Stimulated activated CD4-positive, alpha-beta T cell treated with anti-CD3 and anti-CD28 coated beads, TNF-alpha, amount 100 ng/mL, for 4 hours (primary cell): ENCODE data around the gene NDUFA13.

Experiments used
- DNase-seq, 3 experiments: peaks; one replicate each; pipeline ENCODE4 v3.0.0-alpha.2; 2020; ENCODE audit warnings: low read depth in 3 of 3

Gene NDUFA13

DNA sequence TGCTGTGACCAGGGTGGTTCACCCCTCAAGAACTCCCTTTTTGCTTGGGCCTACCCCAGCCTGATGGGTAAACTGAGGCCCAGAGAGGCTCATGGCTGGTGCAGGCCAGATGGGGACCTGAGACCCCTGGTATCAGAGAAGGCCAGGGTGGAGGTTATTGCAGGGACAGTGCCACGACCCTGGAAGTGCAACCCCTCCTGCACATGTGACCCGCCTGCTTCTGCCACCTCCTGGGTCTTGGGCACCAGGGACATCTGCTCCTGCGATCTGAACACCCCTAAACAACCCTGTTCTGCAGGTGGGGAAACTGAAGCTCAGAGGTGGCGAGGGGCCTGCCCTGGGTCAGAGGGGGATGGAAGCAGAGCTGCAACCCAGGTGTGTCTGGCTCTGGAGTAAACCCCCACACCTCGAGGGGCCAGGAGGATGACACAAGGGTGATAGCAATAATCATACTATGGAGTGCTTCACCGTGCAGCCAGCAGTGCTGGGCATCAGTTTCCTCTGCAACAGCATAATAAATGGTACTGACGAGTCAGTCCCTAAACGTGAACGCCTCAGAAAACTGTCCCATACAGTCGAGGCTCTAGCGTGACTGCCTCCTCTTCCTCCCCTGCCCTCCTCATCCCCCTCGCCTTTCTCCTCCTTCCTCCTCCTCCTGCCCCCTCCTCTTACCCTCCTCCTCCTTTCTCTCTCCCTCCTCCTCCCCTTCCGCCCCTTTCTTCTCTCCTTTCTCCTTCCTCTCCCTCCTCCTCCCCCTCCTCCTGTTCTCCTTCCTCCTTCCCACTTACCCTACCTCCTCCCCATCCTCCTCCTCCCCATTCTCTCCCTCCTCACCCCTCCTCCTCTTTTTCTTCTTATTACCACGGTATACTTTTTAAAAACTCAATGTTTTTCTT lies 17.0 kb downstream of the NDUFA13 start:
- no peak for DNase-seq

DNA sequence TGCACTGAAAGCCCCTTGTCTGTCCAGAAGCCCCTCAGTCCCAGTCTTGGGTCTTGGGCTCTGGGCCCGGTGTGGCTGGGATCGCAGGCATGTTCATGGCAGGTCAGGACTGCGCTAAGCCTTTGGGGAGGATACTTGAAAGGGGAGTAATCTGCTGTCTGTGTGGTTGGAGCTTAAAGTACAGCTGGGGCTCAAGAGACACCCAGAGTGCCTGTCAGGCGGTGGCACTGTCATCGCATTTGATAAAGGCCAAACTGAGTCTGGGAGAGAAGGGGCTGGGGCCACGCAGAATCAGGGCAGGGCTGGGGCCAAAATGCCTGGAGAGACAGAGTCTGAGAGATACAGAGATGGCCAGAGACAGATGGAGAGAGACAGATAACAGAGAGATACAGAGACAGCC lies 17.8 kb downstream of the NDUFA13 start:
- DNase-seq: no peak

- DNase-seq: no peak
These were observed 18.7 kb downstream of the NDUFA13 start for GRCh38 chr19:19534556-19535265.

GRCh38 chr19:19535311-19536191 lies 19.5 kb downstream of the NDUFA13 start:
- no peak for DNase-seq

- DNase-seq: no peak
These were observed 21.3 kb downstream of the NDUFA13 start for GRCh38 chr19:19537075-19538048.

DNA sequence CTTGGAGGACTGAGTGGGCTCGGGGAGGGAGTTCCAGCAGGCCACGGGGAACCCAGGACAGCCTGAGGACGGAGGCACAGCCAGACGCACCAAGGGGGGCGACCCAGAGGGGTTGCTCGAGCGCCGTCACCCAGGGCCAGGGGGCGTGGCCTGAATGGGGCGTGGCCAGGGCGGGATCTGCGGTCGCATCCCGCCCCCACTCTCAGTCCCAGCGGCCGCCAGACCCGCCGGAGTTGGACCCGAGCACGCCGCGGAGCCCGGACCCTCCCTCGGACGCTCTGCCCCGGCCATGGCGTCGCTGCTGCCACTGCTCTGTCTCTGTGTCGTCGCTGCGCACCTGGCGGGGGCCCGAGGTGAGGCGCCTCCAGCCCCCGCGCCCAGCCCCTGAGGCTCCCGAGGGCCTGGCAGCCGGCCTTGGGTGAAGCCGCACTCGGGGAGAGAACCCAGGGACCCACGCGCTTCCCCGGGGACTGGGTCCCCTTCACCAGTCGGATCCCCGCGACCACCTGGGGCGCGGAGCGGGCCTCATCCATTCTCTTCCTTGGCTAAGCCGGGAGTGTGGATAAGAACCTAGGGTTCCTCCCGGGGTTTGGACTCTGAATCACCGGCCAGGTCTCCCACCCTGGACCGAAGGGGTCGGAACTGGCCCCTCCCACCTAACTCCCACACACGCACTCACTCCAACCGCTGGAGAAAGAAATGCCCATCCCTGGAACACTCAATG lies 22.2 kb downstream of the NDUFA13 start, which contains the start of gene CILP2:
Gene CILP2, plus strand, starts transcription at position 205 of the 724 bp plus-strand sequence. Its CDS starts 85 bp downstream, at position 290.
- no peak for DNase-seq

DNA sequence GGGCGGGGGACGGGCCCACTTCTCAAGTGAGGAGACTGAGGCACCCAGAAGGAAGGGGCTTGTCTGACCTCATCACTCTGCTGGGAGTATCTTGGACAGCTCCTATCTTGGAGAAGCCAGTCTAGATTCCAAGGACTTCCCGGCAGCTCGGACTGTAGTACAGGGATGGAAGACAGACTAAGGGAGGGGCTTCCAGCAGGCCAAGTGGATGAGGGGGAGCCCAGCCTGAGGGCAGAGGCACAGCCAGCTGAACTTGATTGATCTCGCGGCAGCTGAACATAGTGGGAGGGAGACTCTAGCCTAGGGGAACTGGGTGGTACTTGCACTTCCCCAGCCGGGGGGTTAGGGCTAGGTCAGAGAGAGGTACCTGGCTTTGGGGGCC lies 22.8 kb downstream of the NDUFA13 start:
- DNase-seq: no peak

- no peak for DNase-seq
These were observed 23.7 kb downstream of the NDUFA13 start for GRCh38 chr19:19539698-19540063.

DNA sequence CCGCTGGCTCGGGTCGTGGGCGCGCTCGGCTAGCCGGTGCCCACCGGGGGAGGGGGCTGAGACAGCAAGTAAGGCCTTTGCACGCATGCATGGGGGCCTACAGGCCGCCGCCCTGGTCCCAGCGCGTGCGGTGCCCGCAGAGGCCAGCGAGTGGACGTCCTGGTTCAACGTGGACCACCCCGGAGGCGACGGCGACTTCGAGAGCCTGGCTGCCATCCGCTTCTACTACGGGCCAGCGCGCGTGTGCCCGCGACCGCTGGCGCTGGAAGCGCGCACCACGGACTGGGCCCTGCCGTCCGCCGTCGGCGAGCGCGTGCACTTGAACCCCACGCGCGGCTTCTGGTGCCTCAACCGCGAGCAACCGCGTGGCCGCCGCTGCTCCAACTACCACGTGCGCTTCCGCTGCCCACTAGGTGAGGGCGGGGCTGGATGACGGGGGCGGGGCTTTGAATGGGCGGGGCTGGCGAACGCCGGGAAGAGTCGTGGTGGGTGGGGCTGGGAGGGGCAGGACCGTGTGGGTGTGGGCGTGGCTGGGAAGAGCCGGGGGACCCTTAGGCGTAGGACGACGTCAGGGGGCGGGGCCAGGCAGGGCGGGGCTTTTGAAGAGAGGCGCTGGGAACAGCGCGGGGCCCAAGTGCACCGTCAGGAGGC lies 24.2 kb downstream of the NDUFA13 start:
- peak; percentile 43 to 68 (median 54) for DNase-seq

DNA sequence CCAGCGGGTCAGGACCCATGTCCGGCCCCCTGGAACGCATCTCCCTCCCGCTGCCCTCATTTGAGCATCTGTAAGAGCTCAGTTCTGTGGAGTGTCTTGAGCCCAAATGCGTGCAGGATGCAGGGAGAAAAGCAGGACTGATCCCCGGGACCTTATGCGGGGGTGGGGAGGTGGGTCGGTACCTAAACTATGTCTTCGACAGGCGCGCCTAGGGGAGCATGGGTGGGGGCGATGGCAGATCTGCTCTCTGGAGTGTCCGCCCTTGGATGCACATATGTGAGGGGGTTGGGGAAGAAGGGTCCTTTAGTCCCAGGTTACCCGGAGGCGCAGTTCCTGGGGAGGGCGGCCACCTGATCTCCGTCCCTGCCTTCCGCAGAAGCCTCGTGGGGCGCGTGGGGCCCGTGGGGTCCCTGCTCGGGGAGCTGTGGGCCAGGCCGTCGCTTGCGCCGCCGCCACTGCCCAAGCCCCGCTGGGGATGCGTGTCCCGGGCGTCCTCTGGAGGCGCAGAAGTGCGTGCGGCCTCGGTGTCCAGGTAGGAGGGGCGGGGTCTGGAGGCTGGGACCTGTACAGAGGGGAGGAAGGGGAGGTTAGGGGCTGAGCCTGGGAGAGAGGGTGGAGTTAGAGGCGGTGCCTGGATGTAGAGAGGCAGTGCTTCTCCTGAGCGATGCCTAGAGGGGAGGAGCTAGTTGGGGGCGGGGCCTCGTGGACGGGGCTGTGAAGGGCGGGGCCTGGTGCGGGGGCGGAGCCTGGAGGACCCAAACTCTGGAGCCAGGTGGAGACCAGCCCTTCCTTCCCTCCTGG lies 24.9 kb downstream of the NDUFA13 start:
- peak; percentile 55 to 61 (median 59) for DNase-seq

DNA sequence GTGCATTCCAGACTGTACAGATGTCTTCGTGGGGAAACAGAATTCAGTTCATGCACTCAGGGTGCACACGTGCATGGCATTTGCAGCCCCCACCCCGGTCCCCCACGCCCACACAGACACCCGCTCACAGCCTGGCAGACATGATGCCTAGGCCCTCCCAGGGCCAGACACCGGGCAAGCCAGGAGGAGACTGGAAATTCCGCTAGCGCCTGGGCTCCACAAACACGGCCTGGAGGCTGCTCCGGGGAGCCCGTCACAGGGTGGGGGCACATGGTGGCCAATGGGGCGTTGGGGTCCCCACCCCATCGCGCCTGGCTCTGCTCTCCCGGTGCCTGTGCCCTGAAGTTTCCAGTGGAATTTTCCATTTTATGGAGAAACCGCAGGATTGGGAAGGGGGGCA lies 25.6 kb downstream of the NDUFA13 start:
- DNase-seq: no peak

- DNase-seq: no peak
These were observed 26.5 kb downstream of the NDUFA13 start for GRCh38 chr19:19542507-19542906.

- no peak for DNase-seq
These were observed 27.1 kb downstream of the NDUFA13 start for GRCh38 chr19:19543101-19543500.

GRCh38 chr19:19543640-19544039 lies 27.6 kb downstream of the NDUFA13 start:
- no peak for DNase-seq

DNA sequence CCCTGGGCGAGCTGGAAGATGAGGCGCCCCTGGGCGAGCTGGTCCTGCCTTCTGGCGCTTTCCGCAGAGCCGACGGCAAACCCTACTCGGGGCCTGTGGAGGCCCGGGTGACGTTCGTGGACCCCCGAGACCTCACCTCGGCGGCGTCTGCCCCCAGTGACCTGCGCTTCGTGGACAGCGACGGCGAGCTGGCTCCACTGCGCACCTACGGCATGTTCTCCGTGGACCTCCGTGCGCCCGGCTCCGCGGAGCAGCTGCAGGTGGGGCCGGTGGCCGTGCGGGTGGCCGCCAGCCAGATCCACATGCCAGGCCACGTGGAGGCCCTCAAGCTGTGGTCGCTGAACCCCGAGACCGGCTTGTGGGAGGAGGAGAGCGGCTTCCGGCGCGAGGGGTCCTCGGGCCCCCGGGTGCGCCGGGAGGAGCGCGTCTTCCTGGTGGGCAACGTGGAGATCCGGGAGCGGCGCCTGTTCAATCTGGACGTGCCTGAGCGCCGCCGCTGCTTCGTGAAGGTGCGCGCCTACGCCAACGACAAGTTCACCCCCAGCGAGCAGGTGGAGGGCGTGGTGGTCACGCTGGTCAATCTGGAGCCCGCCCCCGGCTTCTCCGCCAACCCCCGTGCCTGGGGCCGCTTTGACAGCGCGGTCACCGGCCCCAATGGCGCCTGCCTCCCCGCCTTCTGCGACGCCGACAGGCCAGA lies 28.4 kb downstream of the NDUFA13 start:
- DNase-seq: no peak

- no peak for DNase-seq
These were observed 29.0 kb downstream of the NDUFA13 start for GRCh38 chr19:19544954-19545591.

DNA sequence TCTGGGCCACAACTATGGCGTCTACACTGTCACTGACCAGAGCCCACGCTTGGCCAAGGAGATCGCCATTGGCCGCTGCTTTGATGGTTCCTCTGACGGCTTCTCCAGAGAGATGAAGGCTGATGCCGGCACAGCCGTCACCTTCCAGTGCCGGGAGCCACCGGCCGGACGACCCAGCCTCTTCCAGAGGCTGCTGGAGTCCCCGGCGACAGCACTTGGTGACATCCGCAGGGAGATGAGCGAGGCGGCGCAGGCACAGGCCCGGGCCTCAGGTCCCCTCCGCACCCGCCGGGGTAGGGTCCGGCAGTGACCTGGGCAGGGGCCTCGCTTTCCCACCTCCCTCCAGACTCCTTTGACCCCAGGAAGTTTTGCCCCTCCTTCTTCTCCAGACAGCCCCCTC lies 29.7 kb downstream of the NDUFA13 start:
- no peak for DNase-seq

DNA sequence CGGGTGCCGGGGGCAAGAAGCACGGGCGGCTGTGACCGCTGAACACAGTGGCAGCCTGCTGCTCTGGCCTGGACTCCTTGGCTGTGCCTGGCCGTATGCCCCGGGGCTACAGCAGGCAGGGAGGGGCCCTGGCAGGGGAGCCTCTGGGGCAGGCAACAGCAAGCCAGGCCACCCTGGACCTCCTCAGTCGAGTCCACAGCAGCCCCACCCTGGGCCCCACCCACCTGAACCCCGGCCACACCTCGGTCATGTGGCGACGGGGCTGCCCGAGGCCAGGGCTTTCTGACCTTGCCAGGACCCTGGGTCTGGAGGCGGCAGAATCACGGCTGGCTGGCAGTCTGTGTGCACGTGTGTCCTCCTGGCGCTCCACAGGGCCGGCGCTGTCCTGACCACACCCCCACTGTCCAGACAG lies 30.7 kb downstream of the NDUFA13 start:
- no peak for DNase-seq
